ENCODE measurements around the gene PPP1R12A. TPM values are rescaled to one million over a fixed set of nuclear protein-coding genes. Genes with fewer than 3 reads are reported as not detected.

Gene PPP1R12A
- total RNA-seq, 1 donor from 2014 or later = 86.7 TPM

DNA sequence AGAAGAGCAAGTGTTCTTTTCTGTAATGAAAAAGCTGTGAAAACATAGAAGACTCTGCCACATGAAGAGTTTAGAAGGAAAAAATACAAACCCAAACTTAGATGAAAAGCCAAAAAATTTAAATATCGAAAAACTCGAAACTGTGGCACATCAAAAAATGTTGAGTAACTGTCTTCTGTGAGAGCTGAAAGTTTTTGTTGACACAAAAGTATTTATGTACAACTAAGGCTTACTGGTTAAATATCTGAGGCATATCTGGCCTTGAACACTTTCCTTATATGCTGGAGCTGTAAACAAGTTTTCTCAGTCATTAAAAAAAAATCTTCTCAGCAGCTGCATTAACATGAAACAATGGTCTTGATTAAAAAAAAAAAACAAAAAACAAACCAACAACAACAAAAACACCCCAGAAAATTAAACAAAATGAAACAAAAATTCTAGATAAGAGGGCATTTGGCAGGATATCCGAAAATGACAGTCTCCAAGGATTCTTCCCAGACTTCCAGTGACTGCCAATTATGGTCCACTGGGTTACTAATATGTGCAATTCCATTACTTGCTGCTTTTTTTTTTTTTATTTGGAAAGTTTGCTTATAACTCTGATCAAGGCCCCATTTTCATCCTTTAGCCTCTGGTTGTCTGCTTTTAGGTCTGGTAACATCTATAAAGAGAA lies 159.4 kb downstream of the PPP1R12A start:
- Histone ChIP-seq H3K4me1 (no peaks in the 10 kb centered on the region), H3K27ac (no peak overlapping the region), H3K79me2 (ENCODE audit: low read depth) (no peaks in the 10 kb centered on the region), H3K4me2 (no peak overlapping the region), H3K9me3 (ENCODE audit: low read depth) (no peaks in the 10 kb centered on the region), H3K9ac (no peak overlapping the region), H4K20me1 (ENCODE audit: low read depth) (no peaks in the 10 kb centered on the region), H2AFZ (replicated peaks) (no peak overlapping the region), H3K27me3 (no peaks in the 10 kb centered on the region), H3F3A (ENCODE audit: low read depth) (no peaks in the 10 kb centered on the region), H3K4me3 (no peak overlapping the region), H3K36me3 (peaks cover 4% of the 10 kb centered on the region)
- Mint-ChIP-seq H3K4me1 (no peaks in the 10 kb centered on the region), H3K36me3 (peaks cover 2% of the 10 kb centered on the region), H3K9me3 (no peaks in the 10 kb centered on the region), H3K27me3 (ENCODE audit: insufficient read depth, low read depth) (no peaks in the 10 kb centered on the region), H3K4me3 (no peak overlapping the region), H3K27ac (no peak overlapping the region)
- TF ChIP-seq, protein P1, sequence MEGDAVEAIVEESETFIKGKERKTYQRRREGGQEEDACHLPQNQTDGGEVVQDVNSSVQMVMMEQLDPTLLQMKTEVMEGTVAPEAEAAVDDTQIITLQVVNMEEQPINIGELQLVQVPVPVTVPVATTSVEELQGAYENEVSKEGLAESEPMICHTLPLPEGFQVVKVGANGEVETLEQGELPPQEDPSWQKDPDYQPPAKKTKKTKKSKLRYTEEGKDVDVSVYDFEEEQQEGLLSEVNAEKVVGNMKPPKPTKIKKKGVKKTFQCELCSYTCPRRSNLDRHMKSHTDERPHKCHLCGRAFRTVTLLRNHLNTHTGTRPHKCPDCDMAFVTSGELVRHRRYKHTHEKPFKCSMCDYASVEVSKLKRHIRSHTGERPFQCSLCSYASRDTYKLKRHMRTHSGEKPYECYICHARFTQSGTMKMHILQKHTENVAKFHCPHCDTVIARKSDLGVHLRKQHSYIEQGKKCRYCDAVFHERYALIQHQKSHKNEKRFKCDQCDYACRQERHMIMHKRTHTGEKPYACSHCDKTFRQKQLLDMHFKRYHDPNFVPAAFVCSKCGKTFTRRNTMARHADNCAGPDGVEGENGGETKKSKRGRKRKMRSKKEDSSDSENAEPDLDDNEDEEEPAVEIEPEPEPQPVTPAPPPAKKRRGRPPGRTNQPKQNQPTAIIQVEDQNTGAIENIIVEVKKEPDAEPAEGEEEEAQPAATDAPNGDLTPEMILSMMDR (IDR thresholded peaks at IDR 0.05) = no peak
- TF ChIP-seq EZH2 (IDR thresholded peaks at IDR 0.05) (no peak), EZH2phosphoT487 (IDR thresholded peaks at IDR 0.05) (no peak)
- DNase-seq (ENCODE audit: low spot score) = no peak

DNA sequence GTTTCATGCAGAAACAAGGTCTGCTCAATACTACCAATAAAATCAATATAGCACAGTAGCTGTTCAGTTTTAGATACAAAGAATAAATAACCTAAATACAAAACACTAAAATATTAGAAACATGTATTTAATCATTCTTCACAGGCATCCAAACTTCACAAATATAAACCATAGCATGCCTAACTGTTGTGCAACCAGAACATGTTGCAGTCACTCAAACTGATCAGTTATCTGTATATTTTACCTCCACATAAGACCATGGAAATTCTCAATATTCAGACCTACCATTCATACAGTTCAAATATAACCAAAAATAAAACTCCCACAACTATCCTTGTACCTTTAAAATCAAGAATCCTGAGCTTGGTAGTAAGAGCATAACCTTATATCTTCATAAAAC lies 161.0 kb downstream of the PPP1R12A start:
- Mint-ChIP-seq H3K27me3 (ENCODE audit: insufficient read depth, low read depth) (no peaks in the 10 kb centered on the region), H3K4me1 (no peaks in the 10 kb centered on the region), H3K4me3 (no peak overlapping the region), H3K36me3 (peaks cover 2% of the 10 kb centered on the region), H3K27ac (no peak overlapping the region), H3K9me3 (no peaks in the 10 kb centered on the region)
- Histone ChIP-seq H2AFZ (replicated peaks) (no peak overlapping the region), H3K36me3 (peaks cover 4% of the 10 kb centered on the region), H3K4me1 (no peaks in the 10 kb centered on the region), H3K27me3 (no peaks in the 10 kb centered on the region), H3K27ac (no peak overlapping the region), H3K79me2 (ENCODE audit: low read depth) (no peaks in the 10 kb centered on the region), H4K20me1 (ENCODE audit: low read depth) (no peaks in the 10 kb centered on the region), H3K9me3 (ENCODE audit: low read depth) (no peaks in the 10 kb centered on the region), H3K4me3 (no peak overlapping the region), H3K9ac (no peak overlapping the region), H3F3A (ENCODE audit: low read depth) (peaks cover 4% of the 10 kb centered on the region), H3K4me2 (no peak overlapping the region)
- TF ChIP-seq EZH2 (IDR thresholded peaks at IDR 0.05) (no peak), EZH2phosphoT487 (IDR thresholded peaks at IDR 0.05) (no peak)
- TF ChIP-seq, protein P1 (IDR thresholded peaks at IDR 0.05) = no peak
- no peak for DNase-seq (ENCODE audit: low spot score)

DNA sequence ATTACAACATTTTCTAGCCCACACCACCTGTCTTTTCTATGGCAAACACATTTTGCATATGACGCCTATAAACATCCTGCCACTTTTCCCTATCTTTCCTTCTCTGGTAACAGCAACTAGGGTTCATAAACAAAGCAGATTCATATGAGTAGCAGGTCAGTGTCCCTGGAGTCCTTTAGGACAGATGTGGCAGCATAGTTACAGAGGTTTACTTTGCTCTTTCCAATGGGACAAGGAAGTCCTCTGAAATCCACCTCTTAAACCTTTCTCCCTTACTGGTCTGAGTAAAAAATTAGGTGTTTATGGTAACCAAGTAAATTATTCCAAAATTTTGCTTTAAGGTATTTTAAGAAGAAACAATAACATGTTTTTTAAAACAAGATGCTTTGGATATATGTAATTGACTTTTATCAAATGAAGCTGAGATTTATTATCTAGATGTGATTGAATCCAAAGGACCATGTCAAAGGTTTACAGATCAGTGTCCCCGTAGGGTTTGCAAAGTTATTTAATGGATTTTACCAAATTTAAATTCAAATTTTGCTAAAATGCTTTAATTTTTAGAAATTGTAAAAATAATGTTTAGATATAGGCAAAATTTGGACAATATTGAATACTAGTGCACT lies 164.9 kb downstream of the PPP1R12A start:
- Histone ChIP-seq H3K4me1 (no peaks in the 10 kb centered on the region), H3K27ac (no peak overlapping the region), H3K9me3 (ENCODE audit: low read depth) (no peaks in the 10 kb centered on the region), H3F3A (ENCODE audit: low read depth) (peaks cover 4% of the 10 kb centered on the region), H3K36me3 (no peaks in the 10 kb centered on the region), H3K79me2 (ENCODE audit: low read depth) (no peaks in the 10 kb centered on the region), H2AFZ (replicated peaks) (no peak overlapping the region), H3K9ac (no peak overlapping the region), H3K4me2 (no peak overlapping the region), H3K4me3 (no peak overlapping the region), H4K20me1 (ENCODE audit: low read depth) (no peaks in the 10 kb centered on the region), H3K27me3 (no peaks in the 10 kb centered on the region)
- Mint-ChIP-seq H3K27ac (no peak overlapping the region), H3K4me1 (no peaks in the 10 kb centered on the region), H3K27me3 (ENCODE audit: insufficient read depth, low read depth) (no peaks in the 10 kb centered on the region), H3K36me3 (peaks cover 2% of the 10 kb centered on the region), H3K4me3 (no peak overlapping the region), H3K9me3 (no peaks in the 10 kb centered on the region)
- TF ChIP-seq EZH2phosphoT487 (IDR thresholded peaks at IDR 0.05) = no peak
- TF ChIP-seq, protein P1 (IDR thresholded peaks at IDR 0.05) = no peak
- no peak for TF ChIP-seq EZH2 (IDR thresholded peaks at IDR 0.05)
- no peak for DNase-seq (ENCODE audit: low spot score)
